Mammary microvascular endothelial cell (primary cell): Measurements from ENCODE around the gene LIG1. TPM values are rescaled to one million over a fixed set of nuclear protein-coding genes. Genes with fewer than 3 reads are reported as not detected.

Experiments
- total RNA-seq: library from RNA; depleted of rRNA; stranded (reverse); fragments of >200 nt; gene quantifications from 2 replicates; pipeline ENCODE4 v1.2.3, GENCODE V29; 2015

LIG1 gene
- total RNA-seq, result 50.4 and 81.1 TPM in 2 replicates

GRCh38 chr19:48169939-48170803, at the start of gene LIG1, which contains the start of gene ZSWIM9:
LIG1 (minus strand) TSS chr19:48170344; CDS start chr19:48165566, 4,778 bp downstream.
ZSWIM9 (plus strand) TSS chr19:48170680; CDS start chr19:48171803, 1,123 bp downstream.

GRCh38 chr19:48110350-48110966, 59.7 kb downstream of the LIG1 start, which contains the start of gene PLA2G4C:
PLA2G4C (minus strand) TSS chr19:48110817; CDS start chr19:48106529, 4,288 bp downstream.

Other genes starting within 250 kb of the LIG1 start
- not detected in 2 replicates for gene BSPH1, start 178.2 kb downstream of the LIG1 start, total RNA-seq
- gene ELSPBP1, start 175.7 kb downstream of the LIG1 start, total RNA-seq, result not detected in 2 replicates
- not detected in 2 replicates for gene CABP5, start 126.3 kb downstream of the LIG1 start, total RNA-seq
- 91.2 and 93.5 TPM in 2 replicates for gene PLA2G4C, start 59.5 kb downstream of the LIG1 start, total RNA-seq
- 2.8 and 3.1 TPM in 2 replicates for gene ZSWIM9, start 336 bp upstream of the LIG1 start, total RNA-seq
- gene CARD8, start 85.6 kb upstream of the LIG1 start, total RNA-seq, result 63.4 and 69.2 TPM in 2 replicates
- gene ZNF114, start 99.7 kb upstream of the LIG1 start, total RNA-seq, result 1.8 and 1.9 TPM in 2 replicates
- 30.1 and 45.4 TPM in 2 replicates for gene EMP3, start 155.2 kb upstream of the LIG1 start, total RNA-seq
- gene TMEM143, start 193.6 kb upstream of the LIG1 start, total RNA-seq, result 3.5 and 8.0 TPM in 2 replicates
- gene SYNGR4, start 194.0 kb upstream of the LIG1 start, total RNA-seq, result not detected in 2 replicates
- 96.5 and 102 TPM in 2 replicates for gene KDELR1, start 221.2 kb upstream of the LIG1 start, total RNA-seq
- gene GRIN2D, start 223.3 kb upstream of the LIG1 start, total RNA-seq, result 0.40 and 0.64 TPM in 2 replicates